VCaP (cell line): ENCODE data around the gene ULK3.

ENCODE experiments used
- H3K27ac ChIP-seq: fragments of 450-650 bp; 2 replicates; pipeline ENCODE4 v1.5.1; 2017
- TF ChIP-seq, protein P1 (sequence below): fragments of 450-650 bp; conservative IDR thresholded peaks from 2 replicates; pipeline ENCODE4 v1.5.1; 2017; ENCODE audit warnings: mild to moderate bottlenecking, moderate library complexity

Gene ULK3

DNA sequence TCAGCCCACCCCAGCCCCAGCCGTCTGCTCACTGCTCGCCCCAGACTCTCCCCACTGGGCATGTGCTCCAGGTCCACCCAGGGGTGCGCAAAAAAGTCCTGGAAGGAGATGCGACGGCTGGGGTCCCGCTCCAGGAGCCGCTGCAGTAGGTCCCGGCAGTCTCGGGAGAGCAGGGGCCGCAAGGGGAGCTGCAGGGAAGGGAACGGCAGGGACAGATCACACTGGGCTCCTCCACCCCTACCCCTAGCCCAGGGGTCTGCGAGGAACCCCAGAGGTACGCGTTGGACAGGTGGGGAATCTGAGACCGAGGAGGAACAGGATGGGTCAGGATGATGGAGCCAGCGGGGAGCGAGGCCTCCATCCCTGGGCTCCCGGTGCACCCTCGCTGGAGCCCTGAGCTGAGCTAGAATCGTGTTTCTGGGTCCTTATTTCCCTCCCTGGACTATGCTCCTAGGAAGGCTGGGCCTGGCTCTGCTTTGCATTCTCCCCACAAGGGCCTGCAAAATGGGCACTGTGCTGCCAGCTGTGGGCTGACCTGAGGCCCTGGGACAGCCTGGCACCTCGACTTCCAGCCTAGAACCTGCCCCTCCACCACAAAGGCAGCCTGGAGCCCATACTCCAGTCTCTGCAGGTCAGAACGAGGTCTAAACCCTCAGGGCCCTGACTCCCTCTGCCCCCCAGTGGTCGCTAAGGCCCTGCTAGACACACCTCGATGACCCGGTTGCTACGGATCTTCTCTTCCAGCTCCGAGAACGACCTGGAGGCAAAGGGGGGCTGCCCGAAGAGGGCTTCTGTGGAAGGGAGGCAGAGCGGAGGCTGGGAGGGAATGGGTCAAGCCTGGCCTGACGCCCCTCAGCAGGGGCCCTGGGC, 3.2 kb downstream of the ULK3 start:
- TF ChIP-seq, protein P1, sequence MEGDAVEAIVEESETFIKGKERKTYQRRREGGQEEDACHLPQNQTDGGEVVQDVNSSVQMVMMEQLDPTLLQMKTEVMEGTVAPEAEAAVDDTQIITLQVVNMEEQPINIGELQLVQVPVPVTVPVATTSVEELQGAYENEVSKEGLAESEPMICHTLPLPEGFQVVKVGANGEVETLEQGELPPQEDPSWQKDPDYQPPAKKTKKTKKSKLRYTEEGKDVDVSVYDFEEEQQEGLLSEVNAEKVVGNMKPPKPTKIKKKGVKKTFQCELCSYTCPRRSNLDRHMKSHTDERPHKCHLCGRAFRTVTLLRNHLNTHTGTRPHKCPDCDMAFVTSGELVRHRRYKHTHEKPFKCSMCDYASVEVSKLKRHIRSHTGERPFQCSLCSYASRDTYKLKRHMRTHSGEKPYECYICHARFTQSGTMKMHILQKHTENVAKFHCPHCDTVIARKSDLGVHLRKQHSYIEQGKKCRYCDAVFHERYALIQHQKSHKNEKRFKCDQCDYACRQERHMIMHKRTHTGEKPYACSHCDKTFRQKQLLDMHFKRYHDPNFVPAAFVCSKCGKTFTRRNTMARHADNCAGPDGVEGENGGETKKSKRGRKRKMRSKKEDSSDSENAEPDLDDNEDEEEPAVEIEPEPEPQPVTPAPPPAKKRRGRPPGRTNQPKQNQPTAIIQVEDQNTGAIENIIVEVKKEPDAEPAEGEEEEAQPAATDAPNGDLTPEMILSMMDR: peak; percentile 30; the same call in 1 of the 2 replicates

DNA sequence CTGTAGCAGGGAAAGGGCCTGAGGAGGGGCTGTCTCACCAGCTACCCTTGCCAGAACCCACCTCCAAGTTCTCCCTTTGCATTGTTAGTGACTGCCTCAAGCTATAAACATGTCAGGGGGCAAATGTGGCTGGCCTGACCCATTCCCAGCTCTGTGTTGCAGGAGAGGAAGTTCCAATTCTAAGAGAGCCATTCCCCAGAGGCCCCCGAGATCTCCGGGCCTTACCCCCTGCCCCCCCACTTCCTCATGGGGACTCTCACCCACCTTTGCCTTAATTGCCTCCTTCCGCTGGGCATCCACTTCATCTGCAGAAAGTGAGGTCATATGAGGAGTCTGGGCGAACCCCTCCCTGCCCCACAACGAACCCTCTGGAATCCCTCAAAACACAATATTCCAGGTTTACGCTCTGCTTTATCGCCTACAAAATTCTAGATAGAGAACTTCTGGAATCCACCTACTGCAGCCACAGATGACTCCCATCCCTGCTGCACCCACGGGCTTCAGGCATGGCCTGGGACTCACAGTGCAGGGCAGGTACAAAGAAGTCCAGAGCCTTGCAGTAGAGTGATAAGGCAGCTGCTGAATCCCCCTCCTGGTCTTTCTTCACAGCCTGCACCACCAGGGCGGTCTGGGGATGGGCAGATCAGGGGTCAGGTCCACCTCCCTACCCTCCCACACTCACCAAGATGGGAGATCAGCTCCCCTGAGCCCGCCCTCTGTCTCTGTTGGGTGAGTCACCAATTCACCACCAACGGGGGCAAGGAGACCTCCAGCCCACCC, 4.0 kb downstream of the ULK3 start:
- TF ChIP-seq, protein P1: no peak
- peak overlapping the region; percentile 100; the same call in 1 of the 2 replicates for H3K27ac ChIP-seq

More for the DNA sequence above, 3.2 kb downstream of the ULK3 start:
- peak overlapping the region; percentile 100; the same call in 1 of the 2 replicates for H3K27ac ChIP-seq

DNA sequence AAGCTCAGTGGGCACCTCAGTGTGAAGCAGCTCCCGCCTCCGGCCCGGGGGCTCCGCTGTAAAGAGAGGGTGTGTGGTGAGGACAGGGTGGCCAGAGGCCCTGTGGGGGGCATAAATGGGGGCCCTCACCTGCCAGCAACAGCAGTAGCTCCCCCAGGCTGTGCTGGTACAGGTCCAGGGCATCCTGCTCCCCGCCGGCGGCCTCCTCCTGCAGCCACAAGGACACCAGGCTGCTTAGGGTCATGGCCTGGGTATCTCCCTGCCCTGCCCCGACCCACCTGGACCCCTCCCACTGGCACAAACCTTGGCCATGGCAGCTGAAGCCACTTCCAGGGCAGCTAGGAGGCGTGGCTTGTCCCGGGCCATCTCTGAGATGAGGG, 4.8 kb downstream of the ULK3 start:
- TF ChIP-seq, protein P1: no peak
- peak overlapping the region; percentile 100; the same call in 1 of the 2 replicates for H3K27ac ChIP-seq

DNA sequence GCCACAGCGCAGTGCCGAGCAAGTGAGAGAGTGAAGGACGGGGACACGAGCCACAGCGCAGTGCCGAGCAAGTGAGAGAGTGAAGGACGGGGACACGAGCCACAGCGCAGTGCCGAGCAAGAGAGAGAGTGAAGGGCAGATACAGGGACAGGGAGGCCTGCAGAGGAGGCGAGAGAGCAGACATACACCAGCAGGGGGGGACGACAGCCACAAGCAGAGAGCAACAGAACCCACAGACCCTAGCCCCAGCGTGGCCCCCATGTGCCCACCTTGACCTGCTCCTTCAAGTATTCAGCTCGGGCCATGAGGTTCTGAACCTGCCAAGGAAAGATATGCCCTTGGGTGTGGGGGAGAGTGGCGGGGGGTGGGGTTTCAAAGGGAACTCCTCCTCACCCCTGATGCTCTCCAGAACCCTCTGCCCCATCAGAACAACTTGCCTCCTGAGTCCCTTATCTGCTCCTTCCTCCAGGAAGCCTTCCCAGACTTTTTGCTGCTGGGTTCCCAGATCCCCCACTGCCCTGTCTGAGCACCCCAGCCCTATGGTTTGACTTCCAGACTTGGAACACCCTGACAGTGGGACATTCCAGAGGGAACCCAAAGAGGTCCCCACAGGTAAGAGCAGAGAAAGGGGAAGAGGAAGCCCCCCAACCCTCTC, 5.3 kb downstream of the ULK3 start:
- TF ChIP-seq, protein P1: peak; percentile 34
- H3K27ac ChIP-seq: peak overlapping the region; percentile 100; the same call in 1 of the 2 replicates

DNA sequence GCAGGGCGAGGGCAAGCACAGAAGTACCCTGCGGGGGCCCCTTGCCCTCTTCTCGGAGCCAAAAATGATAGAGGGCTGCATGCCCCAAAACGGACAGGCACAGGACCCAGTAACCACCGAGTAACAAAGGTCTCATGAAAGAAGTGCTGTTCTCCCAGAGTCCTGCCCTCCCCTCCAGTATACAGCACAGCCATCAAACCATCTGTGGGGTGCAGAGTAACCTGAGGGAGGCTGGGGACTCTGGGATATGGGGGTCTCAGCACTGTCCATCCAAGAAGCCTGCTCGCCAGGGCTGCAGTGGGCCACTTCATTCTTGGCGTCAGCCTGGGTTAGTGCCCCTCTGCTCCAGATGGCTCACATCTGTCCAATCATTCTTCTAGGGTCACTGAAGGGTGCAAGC, 6.1 kb downstream of the ULK3 start:
- no peak overlapping the region for H3K27ac ChIP-seq
- TF ChIP-seq, protein P1: no peak

DNA sequence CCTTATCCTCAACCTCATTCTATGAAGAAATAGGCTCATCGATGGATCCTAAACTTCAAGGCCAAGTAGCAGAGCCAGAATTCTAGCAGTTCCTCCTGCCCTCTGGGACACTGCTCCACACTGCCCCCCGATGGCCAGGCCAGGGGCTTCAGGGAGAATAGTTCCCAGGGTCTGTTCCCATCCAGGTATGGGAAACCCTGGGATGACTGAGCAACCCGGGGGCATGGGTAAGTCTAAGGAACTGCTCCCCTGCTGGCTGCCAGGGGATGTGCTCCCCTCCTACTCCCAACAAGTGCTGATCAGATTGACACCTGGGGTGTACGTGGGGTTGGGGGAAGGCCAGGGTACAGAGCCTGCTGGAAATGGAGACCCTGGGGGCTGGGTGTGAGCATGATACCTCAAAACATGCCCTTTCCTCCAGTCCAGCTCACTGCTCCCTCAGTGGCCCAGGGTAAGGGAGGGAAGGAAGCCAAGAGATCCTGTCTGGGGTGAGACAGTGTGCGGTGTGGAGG, 7.6 kb downstream of the ULK3 start:
- TF ChIP-seq, protein P1: peak; percentile 98
- H3K27ac ChIP-seq: no peak overlapping the region
